H1 (cell line): ENCODE measurements around the gene BPIFB2.
"Not testable (repeated sequence)": the region's sequence is repeated elsewhere in the genome, so short reads cannot be mapped to it uniquely, and the experiment has no call there.

Experiments used
- CHD1 ChIP-seq: IDR thresholded peaks from 2 replicates; pipeline ENCODE4 v1.6.1; 2012; ENCODE audit warnings: low read depth, low read length, improper control_type of control experiment
- POLR2AphosphoS5 ChIP-seq: IDR thresholded peaks from 2 replicates; pipeline ENCODE4 v1.6.1; 2011; ENCODE audit warnings: low read depth, low read length
- RAD21 ChIP-seq, 2 experiments: IDR thresholded peaks in 1 of 2; conservative IDR thresholded peaks in 1 of 2; 2 replicates each; pipeline ENCODE4 v1.6.1; 2011; ENCODE audit warnings: low read depth in 2 of 2, low read length in 2 of 2, improper control_type of control experiment in 1 of 2, inconsistent platforms in 1 of 2, mild to moderate bottlenecking in 1 of 2, moderate library complexity in 1 of 2
- ZNF274 ChIP-seq: IDR thresholded peaks from 2 replicates; pipeline ENCODE4 v1.7.0; 2012; ENCODE audit warnings: low read length, borderline replicate concordance; ENCODE audit errors: extremely low read depth

DNA sequence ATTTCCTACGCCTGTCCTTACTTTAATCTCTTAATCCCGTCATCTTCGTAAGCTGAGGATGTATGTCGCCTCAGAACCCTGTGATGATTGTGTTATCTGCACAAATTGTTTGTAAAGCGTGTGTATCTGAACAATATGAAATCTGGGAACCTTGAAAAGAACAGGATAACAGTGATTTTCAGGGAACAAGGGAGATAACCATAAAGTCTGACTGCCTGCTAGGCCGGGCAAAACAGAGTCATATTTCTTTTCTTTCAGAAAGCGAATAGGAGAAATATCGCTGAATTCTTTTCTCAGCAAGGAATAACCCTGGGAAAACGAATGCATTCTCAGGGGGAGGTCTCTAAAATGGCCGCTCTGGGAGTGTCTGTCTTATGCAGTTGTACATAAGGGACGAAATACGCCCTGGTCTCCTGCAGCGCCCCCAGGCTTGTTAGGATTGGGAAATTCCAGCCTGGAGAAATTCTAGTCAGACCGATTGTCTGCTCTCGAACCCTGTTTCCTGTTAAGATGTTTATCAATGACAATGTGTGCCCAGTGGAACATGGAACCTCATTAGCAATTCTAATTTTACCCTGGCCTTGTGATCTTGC is 37.7 kb downstream of the BPIFB2 start:
- TF ChIP-seq CHD1; RAD21 (IDR thresholded peaks at IDR 0.05 in 1 of 2, conservative IDR thresholded peaks at IDR 0.05 in 1 of 2; ENCODE audit: low read depth in 2 of 2, low read length in 2 of 2); ZNF274; POLR2AphosphoS5: not testable (repeated sequence)
